GM10847 (cell line): ENCODE measurements around the gene ZNF385B.

Source experiments
- POLR2A ChIP-seq: IDR thresholded peaks from 2 replicates; pipeline ENCODE4 v1.6.1; 2011; ENCODE audit not compliant: insufficient read length; ENCODE audit errors: extremely low read depth

Gene ZNF385B

DNA sequence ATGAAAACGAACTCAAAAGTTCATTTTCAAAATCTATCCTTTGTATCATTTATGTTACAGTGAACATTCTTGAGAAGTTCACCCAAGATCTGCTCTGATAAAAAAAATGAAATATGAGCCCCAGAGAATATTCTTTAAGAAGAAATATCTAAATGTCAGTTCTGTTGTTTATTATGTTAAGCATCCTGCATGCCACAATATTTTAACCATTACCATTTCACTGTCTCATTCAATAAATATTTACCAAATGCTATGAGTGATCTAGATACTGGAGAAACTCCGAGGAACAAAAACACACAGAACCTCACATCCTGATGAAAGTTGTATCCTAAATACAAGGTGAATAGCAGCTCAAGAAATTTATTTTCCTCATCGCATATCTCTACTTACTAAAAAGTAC is 170.2 kb downstream of the ZNF385B start:
- TF ChIP-seq POLR2A = no peak

- TF ChIP-seq POLR2A = no peak
These were observed 174.6 kb downstream of the ZNF385B start for GRCh38 chr2:179686718-179687342.

GRCh38 chr2:179686069-179686468 is 175.3 kb downstream of the ZNF385B start:
- TF ChIP-seq POLR2A = no peak

- TF ChIP-seq POLR2A = no peak
These were observed 176.3 kb downstream of the ZNF385B start for GRCh38 chr2:179685146-179685545.

DNA sequence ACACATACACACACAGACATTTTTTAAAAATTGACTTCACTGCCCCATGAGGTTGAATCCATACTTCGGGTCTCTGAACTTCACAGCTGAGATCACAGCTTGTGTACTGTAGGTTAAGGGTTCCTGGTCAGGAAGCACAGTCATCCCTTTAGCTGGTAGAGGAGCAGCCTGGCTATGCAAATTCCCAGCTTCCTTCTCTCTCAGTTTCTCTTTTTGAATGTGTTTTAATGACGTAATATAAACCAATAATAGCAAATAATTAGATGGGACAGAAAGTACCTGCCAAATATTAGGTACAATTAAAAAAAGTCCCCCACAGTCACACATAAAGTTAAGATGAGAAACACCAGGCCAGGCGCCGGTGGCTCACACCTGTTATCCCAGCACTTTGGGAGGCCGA is 178.7 kb downstream of the ZNF385B start:
- no peak for TF ChIP-seq POLR2A

DNA sequence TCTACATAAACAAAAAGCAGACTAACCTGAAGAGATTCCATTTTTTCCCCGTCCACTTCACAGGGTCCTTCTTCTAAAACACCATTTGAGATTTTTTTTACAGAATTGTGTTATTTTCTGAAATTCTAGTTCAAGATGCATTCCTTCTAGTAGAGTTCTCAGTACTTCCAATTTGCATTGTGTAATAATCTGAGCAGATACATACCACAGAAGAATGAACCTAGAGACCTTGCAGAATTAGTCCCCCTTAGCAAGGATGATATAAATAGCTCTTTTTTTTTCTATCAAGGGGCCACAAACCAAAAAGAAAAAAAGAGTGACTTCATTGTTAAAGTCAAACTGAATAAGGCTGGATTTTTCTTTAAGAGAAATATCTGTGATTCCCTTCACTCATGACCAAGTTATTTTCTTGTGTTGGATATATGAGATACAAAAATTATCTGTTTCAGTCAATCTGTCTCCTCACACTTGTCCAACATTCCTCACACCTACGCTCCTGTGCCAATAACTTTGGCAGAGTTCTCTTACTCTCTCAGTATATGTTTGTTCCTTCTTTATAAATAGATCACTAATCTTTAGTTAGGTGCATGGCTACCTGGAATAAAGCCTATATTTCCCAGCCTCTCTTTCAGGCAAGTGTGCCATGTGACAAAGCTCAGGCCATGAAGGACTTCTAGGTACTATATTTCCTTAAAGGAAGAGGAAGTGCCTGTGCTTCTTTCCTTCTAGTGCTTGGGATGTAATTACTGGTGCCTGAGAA is 183.5 kb downstream of the ZNF385B start:
- TF ChIP-seq POLR2A = no peak

GRCh38 chr2:179677077-179677688 is 184.2 kb downstream of the ZNF385B start:
- TF ChIP-seq POLR2A = no peak

- TF ChIP-seq POLR2A = no peak
These were observed 186.0 kb downstream of the ZNF385B start for GRCh38 chr2:179675435-179675834.

GRCh38 chr2:179671043-179671981 is 190.1 kb downstream of the ZNF385B start:
- no peak for TF ChIP-seq POLR2A

- TF ChIP-seq POLR2A = no peak
These were observed 192.2 kb downstream of the ZNF385B start for GRCh38 chr2:179669196-179669595.

GRCh38 chr2:179664972-179665812 is 196.2 kb downstream of the ZNF385B start:
- no peak for TF ChIP-seq POLR2A

DNA sequence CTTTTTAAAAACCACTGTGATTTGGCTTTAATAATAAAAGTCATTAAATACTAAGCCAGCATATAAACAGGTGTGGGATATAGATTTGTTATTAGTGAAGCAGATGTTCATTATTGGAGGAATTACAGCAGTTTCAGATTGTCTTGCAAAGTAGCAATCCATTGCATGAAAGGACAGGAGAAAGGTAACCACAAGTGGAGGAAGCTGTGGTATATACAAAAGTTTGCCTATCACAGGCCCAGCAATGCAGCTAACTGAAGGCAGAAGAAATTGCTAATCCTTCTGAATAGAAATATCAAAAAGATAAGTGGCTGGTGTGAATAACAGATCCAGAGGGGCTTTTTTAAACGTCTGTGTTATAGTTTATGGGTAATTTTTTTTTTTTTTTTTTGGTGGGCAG is 199.4 kb downstream of the ZNF385B start:
- no peak for TF ChIP-seq POLR2A

- no peak for TF ChIP-seq POLR2A
These were observed 204.3 kb downstream of the ZNF385B start for GRCh38 chr2:179657068-179657595.

- TF ChIP-seq POLR2A = no peak
These were observed 205.8 kb downstream of the ZNF385B start for GRCh38 chr2:179655627-179656026.
